Right atrium auricular region (tissue), 2 donors: ENCODE measurements around the gene VPS26B. TPM values are rescaled to one million over a fixed set of nuclear protein-coding genes. Genes with fewer than 3 reads are reported as not detected.

ENCODE experiments used
- DNase-seq: peaks from one replicate; pipeline ENCODE4 v3.0.0-alpha.2; 2019; ENCODE audit warnings: low spot score
- H3K27ac ChIP-seq, 2 donors: fragments of 200-600 bp; sonication (generic); 1 replicate in 1 of 2; 2 replicates in 1 of 2; pipeline ENCODE4 v1.5.1; 2016 to 2019
- H3K27me3 ChIP-seq, 2 donors: fragments of 200-600 bp; sonication (generic); one replicate each; pipeline versions ENCODE4 v1.5.1 to v1.6.0; 2017 to 2019
- H3K36me3 ChIP-seq: fragments of 200-600 bp; sonication (generic); one replicate; pipeline ENCODE4 v1.5.1; 2016
- H3K4me1 ChIP-seq, 2 donors: fragments of 200-600 bp; sonication (generic); one replicate each; pipeline versions ENCODE4 v1.5.1 to v1.6.0; 2017 to 2019
- H3K4me3 ChIP-seq, 2 donors: fragments of 200-600 bp; sonication (generic); 1 replicate in 1 of 2; 2 replicates in 1 of 2; pipeline ENCODE4 v1.5.1; 2017 to 2019; ENCODE audit warnings: mild to moderate bottlenecking in 1 of 2, moderate library complexity in 1 of 2
- H3K9me3 ChIP-seq, 2 donors: fragments of 200-600 bp; sonication (generic); one replicate each; pipeline ENCODE4 v1.5.1; 2019
- CTCF ChIP-seq, 2 donors: fragments of 200-600 bp; sonication (generic); IDR thresholded peaks; one replicate each; pipeline ENCODE4 v1.5.1; 2019; ENCODE audit warnings: antibody characterized with exemption in 2 of 2
- total RNA-seq, 2 donors: library from RNA; depleted of rRNA; stranded (reverse); fragments of >200 nt; gene quantifications; one replicate each; pipeline ENCODE4 v1.1.0, GENCODE V29; 2016

The VPS26B gene
- total RNA-seq, 2 donors from 2014 or later = 24.9 to 25.1 TPM

- Histone ChIP-seq H3K4me3 (no peak overlapping the region), H3K27ac (peak overlapping the region in 1 of 2 donors; percentile 19), H3K9me3 (no peaks in the 10 kb centered on the region), H3K36me3 (peaks cover 27% of the 10 kb centered on the region), H3K27me3 (no peaks in the 10 kb centered on the region), H3K4me1 (peaks cover 0 to 40% of the 10 kb centered on the region in 2 donors)
- TF ChIP-seq CTCF (IDR thresholded peaks at IDR 0.05) = no peak
- DNase-seq = no peak
Observed at GRCh38 chr11:134235399-134235798, 10.9 kb downstream of the VPS26B start.

- peaks cover 39% of the 10 kb centered on the region for H3K36me3 ChIP-seq
- DNase-seq = no peak
- no peak for TF ChIP-seq CTCF (IDR thresholded peaks at IDR 0.05)
- no peak overlapping the region for H3K27ac ChIP-seq
- no peaks in the 10 kb centered on the region for H3K27me3 ChIP-seq
- no peak overlapping the region for H3K4me3 ChIP-seq
- no peaks in the 10 kb centered on the region for H3K9me3 ChIP-seq
- peaks cover 0 to 26% of the 10 kb centered on the region in 2 donors for H3K4me1 ChIP-seq
Observed at GRCh38 chr11:134236834-134237556, 12.5 kb downstream of the VPS26B start.

- no peak for TF ChIP-seq CTCF (IDR thresholded peaks at IDR 0.05)
- H3K9me3 ChIP-seq = no peaks in the 10 kb centered on the region
- no peak overlapping the region for H3K4me3 ChIP-seq
- no peaks in the 10 kb centered on the region for H3K27me3 ChIP-seq
- peaks cover 0 to 20% of the 10 kb centered on the region in 2 donors for H3K4me1 ChIP-seq
- peaks cover 44% of the 10 kb centered on the region for H3K36me3 ChIP-seq
- no peak overlapping the region for H3K27ac ChIP-seq
- no peak for DNase-seq
Observed at GRCh38 chr11:134237557-134237922, 13.1 kb downstream of the VPS26B start.

GRCh38 chr11:134238956-134239355 is 14.5 kb downstream of the VPS26B start:
- DNase-seq = no peak
- H3K4me1 ChIP-seq = peaks cover 0 to 7% of the 10 kb centered on the region in 2 donors
- H3K27me3 ChIP-seq = no peaks in the 10 kb centered on the region
- TF ChIP-seq CTCF (IDR thresholded peaks at IDR 0.05) = no peak
- H3K9me3 ChIP-seq = no peaks in the 10 kb centered on the region
- H3K4me3 ChIP-seq = no peak overlapping the region
- peaks cover 58% of the 10 kb centered on the region for H3K36me3 ChIP-seq
- H3K27ac ChIP-seq = no peak overlapping the region

GRCh38 chr11:134240592-134240991 is 16.1 kb downstream of the VPS26B start:
- DNase-seq = no peak
- no peak for TF ChIP-seq CTCF (IDR thresholded peaks at IDR 0.05)
- peaks cover 67% of the 10 kb centered on the region for H3K36me3 ChIP-seq
- H3K9me3 ChIP-seq = no peaks in the 10 kb centered on the region
- H3K27ac ChIP-seq = no peak overlapping the region
- no peaks in the 10 kb centered on the region for H3K27me3 ChIP-seq
- no peak overlapping the region for H3K4me3 ChIP-seq
- no peaks in the 10 kb centered on the region for H3K4me1 ChIP-seq

GRCh38 chr11:134242376-134242775 is 17.9 kb downstream of the VPS26B start:
- Histone ChIP-seq H3K27ac (no peak overlapping the region), H3K9me3 (no peaks in the 10 kb centered on the region), H3K36me3 (peaks cover 77% of the 10 kb centered on the region), H3K4me3 (no peak overlapping the region), H3K4me1 (no peaks in the 10 kb centered on the region), H3K27me3 (no peaks in the 10 kb centered on the region)
- no peak for DNase-seq
- TF ChIP-seq CTCF (IDR thresholded peaks at IDR 0.05) = no peak
